SIG-M5 treated with dmso at 0.1 percent for 504 hours (cell line): ENCODE results near the gene EEF1G.
"Not testable (repeated sequence)": the region's sequence is repeated elsewhere in the genome, so short reads cannot be mapped to it uniquely, and the experiment has no call there.

Source experiments
- DNase-seq: peaks from one replicate; lab custom pipeline; 2025; ENCODE audit not compliant: unreplicated experiment; lab: John Stamatoyannopoulos, UW

EEF1G gene

DNA sequence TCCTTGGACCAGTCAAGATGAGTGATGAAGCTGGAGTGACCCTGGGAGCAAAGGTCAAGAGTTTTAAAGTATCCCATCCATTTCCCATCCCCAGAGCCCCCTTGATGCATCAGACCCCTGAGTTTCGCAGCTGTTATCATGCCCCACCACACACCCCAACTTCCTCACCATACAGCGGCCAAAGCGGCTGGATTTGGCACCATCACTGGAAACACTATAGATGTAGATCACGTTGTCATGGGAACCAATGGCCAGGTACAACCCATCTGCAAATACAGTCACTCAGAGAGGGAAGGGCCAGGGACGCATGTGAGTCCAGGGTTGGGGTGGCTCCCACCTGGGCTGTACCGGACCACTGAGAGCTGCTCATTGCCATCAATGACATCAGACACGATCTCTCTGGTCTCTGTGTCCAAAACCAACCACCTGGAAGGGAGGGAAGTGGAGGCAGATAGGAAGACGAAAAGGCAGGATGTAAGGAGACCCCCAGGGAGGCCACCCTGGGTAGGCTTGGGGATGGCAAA, 30.1 kb upstream of the EEF1G start:
- DNase-seq, result no peak

DNA sequence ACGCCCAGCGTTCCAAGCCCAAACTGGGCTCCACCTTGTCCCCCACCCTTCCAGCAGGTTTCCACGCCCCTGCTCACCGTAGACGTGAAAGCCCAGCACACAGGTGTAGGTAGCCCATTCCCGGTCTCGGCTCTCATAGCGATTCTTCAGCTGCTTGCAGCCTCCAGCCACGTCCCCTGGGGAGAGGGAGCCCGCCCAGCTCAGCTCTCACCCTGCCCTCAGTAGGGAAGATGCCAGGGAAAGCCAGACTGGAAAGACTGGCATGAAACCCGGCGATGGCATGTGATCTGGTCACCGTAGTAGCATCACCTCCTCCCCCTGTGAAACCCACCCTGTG, 29.3 kb upstream of the EEF1G start:
- no peak for DNase-seq

DNA sequence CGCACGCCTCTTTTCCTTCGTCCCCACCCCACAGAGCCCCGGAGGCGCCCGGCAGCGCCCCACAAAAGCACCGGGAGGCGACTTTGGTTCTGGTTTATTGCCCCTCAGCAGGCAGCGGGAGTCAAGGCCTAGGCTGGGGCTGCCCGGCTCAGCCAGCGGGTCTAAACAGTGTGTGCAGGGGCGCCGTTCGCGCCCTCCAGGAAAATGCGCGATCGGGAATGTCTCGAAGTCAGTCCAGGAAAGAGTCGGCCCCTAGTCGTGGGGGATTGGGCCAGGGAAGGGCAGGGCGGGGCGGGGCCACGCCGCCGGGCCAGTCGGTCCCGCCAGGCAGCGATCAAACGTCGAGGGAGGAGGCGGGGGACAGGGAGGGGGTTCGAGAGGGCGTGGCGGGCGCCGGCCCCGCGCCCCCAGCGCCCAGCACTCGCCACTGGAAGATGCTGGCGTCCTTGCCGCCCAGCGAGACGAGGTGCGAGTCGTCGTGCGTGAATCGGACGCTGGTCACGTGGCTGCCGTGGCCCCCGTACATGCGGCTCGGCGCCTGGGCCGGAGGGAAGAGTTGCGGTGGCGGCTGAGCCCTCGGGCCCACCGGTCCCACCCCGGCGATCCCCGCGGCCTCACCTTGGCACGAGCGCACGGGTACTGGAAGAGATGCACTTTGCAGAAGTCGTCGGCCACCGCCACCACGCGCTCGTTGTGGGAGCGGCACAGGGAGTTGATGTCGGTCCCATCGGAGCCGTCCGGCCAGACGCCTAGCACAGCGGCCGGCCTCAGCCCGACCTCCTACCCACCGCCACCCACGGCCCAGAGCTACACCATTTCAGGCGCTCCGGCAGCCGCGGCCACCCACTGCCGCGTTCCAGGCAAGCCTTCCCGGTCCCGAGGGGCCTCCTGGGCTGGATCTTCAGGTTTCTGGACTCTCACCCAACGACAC, 28.7 kb upstream of the EEF1G start:
- DNase-seq, result no peak

DNA sequence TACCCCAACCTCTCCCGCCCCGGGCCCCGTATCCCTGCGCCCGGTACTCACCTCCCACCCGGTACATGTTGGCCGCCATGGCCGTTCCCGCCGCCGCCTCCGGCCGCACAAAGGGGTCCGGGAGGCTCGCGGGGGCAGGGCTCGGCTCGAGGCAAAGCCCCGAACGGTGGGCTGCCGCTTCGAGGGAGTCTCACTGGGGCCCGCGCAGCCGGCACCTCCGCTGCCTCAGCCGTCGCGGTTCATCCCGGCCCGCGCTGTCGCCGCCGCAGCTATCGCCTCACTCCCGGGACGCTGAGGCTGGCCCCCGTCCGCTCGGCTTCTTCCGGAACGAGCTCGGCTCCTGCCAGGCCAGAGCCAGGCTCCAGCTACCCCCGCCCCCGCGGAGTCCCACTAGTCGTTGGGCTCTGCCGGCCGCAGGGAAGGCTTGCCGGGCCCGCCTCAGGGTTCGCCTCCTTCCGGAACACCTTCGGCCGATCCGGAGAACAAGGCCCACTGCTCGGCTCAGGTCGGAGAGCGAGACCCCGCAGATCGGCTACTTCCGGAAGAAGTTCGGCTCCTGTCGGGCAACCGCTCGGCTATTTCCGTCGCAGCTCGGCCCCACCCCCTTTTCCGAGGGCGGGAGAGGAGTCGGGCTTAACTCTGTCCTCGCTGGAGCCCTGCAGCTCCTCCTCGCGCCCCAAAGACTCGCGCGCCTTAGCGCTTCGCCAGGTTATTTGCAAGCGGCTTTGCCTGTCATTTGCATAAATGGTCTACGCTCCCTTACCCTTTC, 27.9 kb upstream of the EEF1G start, which contains the start of gene MTA2:
MTA2 (minus strand) TSS at position 494 of the 769 bp plus-strand sequence; CDS start at position 79, 415 bp downstream.
- peak; percentile 98 for DNase-seq

DNA sequence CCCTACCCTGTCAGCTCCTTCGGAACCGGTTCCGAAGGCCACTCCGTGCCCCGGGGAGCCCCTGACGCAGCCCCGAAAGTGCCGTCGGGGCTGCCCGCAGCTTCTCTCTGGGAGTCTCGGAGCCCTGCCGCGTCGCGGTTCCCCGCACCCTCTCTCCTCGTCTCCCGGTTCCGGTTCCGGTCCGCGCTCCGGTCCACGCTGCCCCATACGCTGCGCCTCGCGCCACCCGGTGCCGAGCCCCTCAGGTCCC, 27.4 kb upstream of the EEF1G start:
- DNase-seq, result peak; percentile 10

DNA sequence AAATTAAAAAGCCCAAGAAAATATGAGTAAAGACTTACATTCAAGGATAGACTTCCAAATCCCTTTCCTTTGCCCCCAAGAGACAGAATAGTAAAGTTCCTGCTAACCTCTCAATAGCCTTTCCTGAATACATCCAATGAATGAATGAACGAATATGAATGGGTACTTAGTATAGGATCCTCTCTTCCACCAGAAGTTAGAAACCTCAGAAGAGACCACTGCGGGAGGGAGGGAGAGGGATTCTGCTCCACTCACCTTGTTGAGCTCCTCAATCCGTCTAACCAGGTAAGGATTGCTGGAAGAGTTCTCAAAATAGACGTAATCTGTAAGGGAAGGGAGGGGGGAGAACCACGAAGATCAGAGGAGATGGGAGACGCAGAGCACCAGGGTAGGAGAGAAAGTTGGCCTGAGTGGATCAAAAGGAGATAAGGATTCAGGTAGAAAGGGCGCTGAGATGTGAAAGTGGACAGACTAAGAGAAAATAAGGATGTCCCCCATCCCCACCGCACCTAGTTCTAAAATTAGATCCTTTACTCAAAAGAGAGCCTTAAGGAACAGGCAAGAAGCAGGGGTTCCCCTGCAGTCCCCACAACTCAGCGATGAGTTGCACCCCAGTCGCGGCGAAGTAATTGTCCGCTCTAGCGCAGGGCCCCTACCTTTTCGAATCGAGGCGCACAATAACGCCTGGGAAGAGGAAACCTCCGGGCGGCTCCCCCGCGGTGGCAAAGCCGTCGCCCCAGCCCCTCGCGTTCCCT, 26.9 kb upstream of the EEF1G start:
- DNase-seq, result peak; percentile 14

DNA sequence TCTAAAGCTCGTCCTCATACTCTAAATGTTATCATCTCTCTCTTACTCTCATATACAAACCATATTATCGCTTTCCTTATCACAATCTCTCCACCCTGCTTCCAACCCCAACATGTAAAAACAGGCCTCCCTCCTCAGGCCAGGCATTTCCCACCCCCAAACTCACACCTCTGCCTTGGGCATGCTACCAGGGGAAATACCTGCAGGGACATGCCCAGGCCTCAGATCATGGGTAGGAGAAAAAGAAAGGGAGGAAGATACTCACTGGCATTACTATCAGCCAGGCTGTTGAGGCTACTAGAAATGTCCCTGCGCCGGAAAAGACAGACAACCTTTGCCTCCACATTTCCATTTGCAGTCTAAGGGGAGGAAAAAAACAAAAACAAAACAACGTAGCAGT, 26.2 kb upstream of the EEF1G start:
- DNase-seq, result no peak

DNA sequence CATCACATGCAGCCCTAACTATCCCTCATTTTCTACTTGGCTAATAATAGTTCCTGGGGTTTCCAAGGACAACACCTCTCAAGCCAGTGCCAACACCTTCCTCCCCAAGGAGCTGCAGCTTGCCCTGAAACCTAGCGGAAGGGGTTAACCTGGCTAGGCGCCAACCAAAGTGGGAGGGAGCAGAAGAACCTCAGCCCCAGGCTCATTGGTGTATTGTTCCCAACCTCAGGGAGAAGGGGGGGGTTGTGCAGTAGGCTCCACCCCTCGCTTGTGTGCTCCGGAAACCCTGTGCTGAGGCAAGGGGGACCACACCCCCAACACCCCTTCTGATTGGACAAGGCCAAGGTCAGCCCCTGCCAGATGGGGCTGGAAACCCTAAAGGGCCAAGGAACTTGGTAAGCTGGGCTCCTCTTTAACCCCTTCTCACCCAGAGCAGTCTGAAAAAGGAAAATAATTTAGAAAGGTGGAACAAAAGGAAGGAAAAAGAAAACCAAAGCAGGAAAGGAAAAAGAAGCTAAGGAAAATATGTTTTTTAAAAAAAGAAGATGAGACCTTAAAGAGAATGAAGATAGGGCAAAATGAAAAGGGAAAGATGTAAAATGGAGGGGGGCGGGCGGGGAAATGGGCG, 25.5 kb upstream of the EEF1G start:
- peak; percentile 95 for DNase-seq

DNA sequence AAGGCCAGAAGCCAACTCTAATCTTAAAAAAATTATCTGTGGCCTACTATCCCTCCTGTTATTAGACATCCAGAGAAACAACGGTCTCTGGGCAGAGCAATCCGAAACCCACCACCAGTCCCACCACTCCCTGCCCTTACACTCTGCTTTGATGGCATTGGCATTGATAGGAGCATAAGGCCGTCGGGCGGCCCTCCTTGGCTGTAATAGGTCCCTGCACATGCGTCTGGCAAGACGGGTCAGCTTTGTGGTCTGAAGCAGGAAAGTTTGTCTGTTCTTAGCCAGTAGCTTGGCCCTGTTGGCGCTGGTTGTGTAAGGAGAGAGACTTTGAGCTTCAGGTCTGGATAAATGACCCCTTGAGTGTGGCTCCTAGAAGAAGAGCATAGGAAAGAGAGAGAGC, 21.4 kb upstream of the EEF1G start:
- no peak for DNase-seq

DNA sequence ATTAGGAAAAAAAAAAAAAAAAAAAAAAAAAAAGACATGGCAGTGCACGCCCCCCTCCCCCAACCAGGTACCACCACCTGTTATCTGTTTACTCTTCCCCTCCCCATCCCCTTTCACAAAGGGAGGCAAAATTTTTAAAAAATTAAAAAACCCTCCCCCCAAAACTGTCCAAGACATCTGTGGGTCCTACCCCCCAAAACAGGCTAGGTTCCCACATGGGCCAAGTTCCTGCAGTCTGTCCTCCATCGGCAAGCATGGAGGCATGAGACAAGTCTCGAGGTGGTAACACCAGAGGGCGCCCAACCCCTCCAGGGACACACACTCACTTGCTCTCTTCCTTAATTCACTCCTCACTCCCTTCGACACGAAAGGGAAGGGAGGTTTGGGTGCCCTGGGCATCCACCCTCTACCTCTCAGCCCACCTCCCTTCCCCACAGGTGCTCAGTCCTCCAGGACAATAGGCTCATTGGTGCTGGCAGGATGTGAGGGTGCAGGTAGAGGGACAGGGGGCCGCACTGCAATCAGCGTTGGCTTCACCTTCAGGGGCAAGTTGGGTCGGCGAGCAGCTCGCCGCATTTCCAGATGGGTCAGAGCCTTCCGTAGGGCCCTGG, 19.8 kb upstream of the EEF1G start:
- DNase-seq, result peak; percentile 81

DNA sequence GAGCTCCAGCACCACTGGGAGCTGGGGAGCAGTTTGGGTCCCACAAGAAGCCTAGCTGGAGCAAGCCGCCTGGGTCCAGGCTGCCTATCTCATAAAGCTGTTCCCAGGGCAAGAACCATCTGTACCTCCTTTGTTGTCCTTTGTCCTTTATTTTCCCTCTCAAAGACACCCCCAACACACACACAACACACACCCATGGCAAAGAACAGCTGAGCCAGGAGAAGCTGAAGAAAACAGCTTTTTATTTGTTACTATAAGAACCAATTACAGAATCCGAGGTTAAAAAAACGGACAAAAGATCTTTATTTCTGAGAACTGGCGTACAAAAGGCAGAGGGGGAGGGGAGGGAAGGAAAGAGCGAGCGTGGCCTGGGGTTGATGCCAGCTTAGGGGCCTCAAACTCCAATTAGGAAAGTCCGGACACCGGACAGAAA, 19.3 kb upstream of the EEF1G start:
- no peak for DNase-seq

DNA sequence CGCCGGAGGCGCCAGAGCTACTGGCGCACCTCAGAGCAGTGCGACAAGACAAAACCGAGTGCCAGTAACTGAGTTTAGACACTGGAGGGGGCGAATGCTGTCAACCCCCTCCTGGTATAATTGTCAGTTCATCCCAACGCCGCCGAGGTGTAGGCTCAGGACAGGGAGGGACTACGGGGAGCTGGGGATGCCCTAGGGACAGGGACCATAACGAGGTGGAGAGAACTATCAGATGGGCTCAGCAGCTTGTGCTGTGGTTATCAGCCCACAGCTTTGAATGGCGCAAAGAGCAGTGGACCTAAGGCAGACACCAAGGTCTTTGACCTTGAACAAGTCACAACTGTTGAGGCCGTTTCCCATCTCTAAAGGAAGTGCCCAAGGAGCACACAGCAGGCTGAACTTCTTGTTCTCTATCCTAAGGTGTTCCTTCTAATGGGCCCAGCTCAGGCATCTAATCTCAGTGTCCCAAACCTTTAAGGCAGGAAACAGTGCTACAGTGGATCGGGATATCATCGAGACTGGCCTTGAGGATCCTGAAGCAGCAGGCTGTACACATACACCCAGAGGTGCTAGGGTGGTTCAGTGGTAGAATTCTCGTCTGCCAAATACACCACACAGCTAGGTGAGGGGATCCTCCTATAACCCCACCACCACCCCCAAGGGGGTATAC, 18.6 kb upstream of the EEF1G start:
- no peak for DNase-seq

DNA sequence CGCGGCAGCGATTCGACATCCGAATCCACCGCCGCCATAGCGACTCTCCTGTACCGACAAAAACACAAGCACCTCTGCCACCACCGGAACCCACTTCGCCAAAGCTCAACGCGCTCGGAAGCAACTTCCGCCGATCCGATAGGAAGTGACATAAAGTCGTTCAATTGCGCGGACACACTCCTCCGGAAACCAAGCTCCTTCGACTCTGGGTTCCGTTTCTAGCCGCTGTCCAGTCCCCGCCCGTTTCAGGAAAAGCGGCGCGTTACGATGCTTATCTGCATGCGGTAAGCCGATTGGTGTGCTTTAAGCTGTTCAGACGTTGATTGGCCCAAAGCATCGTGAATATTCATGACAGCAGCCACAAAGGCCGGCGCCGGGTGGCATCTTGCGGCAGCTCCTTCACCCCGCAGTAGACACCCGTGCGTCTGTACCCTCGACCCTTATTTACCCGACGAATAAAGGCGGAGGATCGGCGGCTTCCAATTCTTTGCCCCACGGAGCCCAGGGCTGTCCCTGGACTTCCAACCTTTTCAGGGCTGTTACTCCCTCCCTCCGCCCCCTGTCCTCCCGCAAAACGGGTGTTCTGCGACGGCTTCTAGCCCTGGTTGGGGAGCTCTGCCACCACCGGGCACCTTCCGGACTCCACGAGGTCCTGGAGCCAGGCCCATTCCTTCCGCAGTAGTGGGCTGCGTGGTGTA, 17.9 kb upstream of the EEF1G start, which contains the start of gene TUT1:
TUT1 (minus strand) TSS at position 76 of the 698 bp plus-strand sequence; CDS start at position 38, 38 bp downstream.
- DNase-seq, result peak; percentile 99

DNA sequence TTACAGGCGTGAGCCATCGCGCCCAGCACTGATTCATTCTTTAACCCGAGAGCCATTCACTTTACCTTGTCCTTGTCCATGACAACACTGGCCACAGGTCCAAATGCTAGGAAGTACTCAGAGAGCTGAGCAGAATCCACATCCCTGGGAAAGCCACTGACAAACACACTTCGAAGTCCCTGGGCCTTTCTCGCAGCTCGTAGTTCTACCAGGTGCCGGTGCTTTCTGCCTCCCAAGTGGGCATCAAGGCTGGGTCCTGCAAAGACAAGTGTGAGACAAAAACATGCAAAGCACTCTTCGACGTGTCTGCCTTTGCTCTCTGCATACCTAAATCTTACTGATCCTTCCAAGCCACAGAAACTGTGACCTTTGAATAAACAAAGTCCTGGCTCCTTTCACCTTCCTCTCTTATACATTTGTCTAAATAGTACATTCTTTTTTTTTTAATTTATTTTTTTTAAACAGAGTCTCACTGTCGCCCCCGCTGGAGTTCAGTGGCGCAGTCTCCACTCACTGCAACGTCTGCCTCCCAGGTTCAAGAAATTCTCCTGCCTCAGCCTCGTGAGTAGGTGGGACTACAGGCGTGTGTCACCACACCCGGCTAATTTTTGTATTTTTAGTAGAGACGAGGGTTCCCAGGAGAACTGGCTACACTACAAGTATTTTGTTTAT, 15.4 kb upstream of the EEF1G start:
- no peak for DNase-seq

DNA sequence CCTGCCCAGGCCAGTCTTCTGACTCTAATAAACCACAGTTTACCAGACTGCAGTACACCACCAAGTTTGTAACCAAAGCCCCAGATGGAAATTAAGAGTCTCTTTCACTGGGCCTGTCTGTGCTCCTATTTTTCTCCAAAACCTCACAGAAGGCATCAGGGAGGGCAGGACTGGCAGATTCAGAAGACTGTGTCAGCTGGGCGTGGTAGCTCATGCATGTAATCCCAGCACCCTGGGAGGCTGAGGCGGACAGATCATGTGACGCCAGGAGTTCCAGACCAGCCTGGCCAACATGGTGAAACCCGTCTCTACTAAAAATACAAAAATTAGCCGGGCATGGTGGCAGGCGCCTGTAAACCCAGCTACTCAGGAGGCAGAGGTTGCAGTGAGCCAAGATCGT, 11.7 kb upstream of the EEF1G start:
- DNase-seq, result not testable (repeated sequence)

DNA sequence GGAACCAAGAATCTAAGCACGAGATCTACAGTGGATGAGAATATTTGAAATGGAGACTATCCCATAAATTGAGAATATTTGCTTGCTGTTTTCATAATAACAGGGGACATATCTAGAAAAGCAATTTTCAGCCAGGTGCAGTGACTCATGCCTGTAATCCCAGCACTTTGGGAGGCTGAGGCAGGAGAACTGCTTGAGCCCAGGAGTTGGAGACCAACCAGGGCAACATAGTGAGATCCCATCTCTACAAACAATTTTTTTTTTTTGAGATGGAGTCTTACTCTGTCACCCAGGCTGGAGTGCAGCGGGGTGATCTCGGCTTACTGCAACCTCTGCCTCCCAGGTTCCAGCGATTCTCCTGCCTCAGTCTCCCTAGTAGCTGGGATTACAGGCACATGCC, 8.0 kb upstream of the EEF1G start:
- DNase-seq, result not testable (repeated sequence)

DNA sequence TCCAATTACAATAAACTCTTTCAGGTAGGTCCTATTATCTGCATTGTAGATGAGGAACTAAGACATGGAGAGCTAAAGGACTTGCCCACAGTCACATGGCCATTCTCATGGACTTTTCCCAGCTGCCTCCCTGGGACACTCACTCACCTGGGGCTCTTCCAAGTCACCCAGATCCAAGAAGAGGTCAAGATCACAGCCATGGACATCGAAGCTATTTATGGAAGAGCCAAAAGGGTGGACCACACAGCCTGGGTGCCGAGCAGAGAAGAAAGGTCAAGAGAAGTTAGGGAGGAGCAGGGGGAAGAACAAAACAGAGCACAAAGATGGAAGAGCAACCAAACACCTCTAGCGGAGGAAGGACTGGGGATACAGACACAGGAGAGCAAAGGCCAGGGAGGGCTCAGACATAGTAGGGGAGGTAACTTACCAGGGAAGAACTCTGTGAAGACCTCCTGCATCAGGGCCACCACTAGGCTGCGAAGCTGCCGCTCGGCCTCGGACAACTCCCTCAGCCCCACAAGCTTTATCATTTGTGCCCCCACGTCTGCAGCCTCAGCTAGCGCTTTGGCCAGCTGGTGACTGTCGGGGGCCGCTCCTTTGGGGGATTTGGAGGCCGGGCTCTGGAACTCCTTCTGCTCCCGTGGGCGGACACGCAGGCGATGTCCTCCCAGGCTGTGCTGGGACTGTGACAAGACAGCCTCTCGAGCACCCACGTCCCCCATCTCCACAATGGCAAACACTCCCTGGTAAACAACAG, 7.4 kb upstream of the EEF1G start:
- DNase-seq, result no peak

DNA sequence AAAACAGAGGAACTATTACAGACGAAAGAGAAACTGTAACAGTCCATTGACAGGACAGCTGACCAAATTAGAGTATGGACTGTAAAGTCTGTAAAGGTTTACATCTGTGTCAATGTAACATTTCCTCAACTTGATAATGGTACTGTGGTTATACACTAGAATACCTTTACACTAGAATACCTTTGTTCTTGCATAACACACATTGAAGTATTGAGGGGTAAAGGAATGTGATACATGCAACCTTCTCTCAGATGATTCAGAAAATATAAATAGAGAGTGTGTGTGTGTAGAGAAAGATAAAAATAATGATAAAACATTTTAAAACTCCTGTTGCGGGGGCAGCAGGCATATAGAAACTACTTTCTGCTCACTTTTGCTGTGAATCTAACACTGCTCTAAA, 5.6 kb upstream of the EEF1G start:
- no peak for DNase-seq
